Cardiac muscle cell (in vitro differentiated cells and primary cell): ENCODE measurements around the gene FGGY. TPM values are rescaled to one million over a fixed set of nuclear protein-coding genes. Genes with fewer than 3 reads are reported as not detected.

Source experiments
- DNase-seq, 2 donors: peaks; one replicate each; pipeline versions ENCODE4 v3.0.0 to v3.0.0-alpha.2; 2010 to 2017; ENCODE audit warnings: low read depth in 1 of 2, low spot score in 1 of 2
- H3K27ac ChIP-seq: fragments of 200-600 bp; sonication (generic); 2 replicates; pipeline ENCODE4 v1.5.1; 2016
- H3K27me3 ChIP-seq: fragments of 200-600 bp; sonication (generic); 2 replicates; pipeline ENCODE4 v1.6.0; 2016; ENCODE audit warnings: control low read depth
- H3K36me3 ChIP-seq: fragments of 200-600 bp; sonication (generic); 2 replicates; pipeline ENCODE4 v1.5.1; 2016; ENCODE audit warnings: control low read depth
- H3K4me1 ChIP-seq: fragments of 200-600 bp; sonication (generic); 2 replicates; pipeline ENCODE4 v1.8.1; 2017; ENCODE audit warnings: low read depth, mild to moderate bottlenecking, mixed run types
- H3K4me3 ChIP-seq: fragments of 200-600 bp; sonication (generic); 2 replicates; pipeline ENCODE4 v1.5.1; 2016; ENCODE audit warnings: mild to moderate bottlenecking
- H3K9me3 ChIP-seq: fragments of 200-600 bp; sonication (generic); 2 replicates; pipeline ENCODE4 v1.5.1; 2017; ENCODE audit warnings: low read depth, mild to moderate bottlenecking, control low read depth
- CTCF ChIP-seq: IDR thresholded peaks from 2 replicates; pipeline ENCODE4 v1.5.1; 2012; ENCODE audit warnings: low read depth, mild to moderate bottlenecking, low read length
- polyA plus RNA-seq: library from polyadenylated mRNA; unstranded; fragments of >200 nt; fragmentation: Nextera tagmentation; extraction: Ambion mirVana; gene quantifications from 2 replicates; pipeline ENCODE4 v1.2.1, GENCODE V29; 2016
- total RNA-seq: library from RNA; depleted of rRNA; stranded (reverse); fragments of >200 nt; gene quantifications from 2 replicates; pipeline ENCODE4 v1.2.3, GENCODE V29; 2016

The FGGY gene
- total and polyA plus RNA-seq, 2 experiments from 2014 or later, result 9.8 to 14.5 TPM

- Histone ChIP-seq H3K9me3 (no peaks in the 10 kb centered on the region), H3K27ac (no peak overlapping the region), H3K4me3 (no peak overlapping the region), H3K27me3 (no peaks in the 10 kb centered on the region), H3K36me3 (no peaks in the 10 kb centered on the region), H3K4me1 (no peaks in the 10 kb centered on the region)
- peak in 1 of 2 donors; percentile 13 for DNase-seq
- no peak for TF ChIP-seq CTCF
Measured at GRCh38 chr1:59342801-59343575, 46.1 kb downstream of the FGGY start.

GRCh38 chr1:59343576-59343840 lies 46.6 kb downstream of the FGGY start:
- no peaks in the 10 kb centered on the region for H3K27me3 ChIP-seq
- H3K27ac ChIP-seq, result no peak overlapping the region
- no peak for TF ChIP-seq CTCF
- DNase-seq, result no peak
- no peaks in the 10 kb centered on the region for H3K36me3 ChIP-seq
- H3K4me1 ChIP-seq, result no peaks in the 10 kb centered on the region
- no peaks in the 10 kb centered on the region for H3K9me3 ChIP-seq
- no peak overlapping the region for H3K4me3 ChIP-seq

- no peaks in the 10 kb centered on the region for H3K4me1 ChIP-seq
- no peaks in the 10 kb centered on the region for H3K36me3 ChIP-seq
- TF ChIP-seq CTCF, result no peak
- H3K4me3 ChIP-seq, result no peak overlapping the region
- no peak overlapping the region for H3K27ac ChIP-seq
- no peaks in the 10 kb centered on the region for H3K27me3 ChIP-seq
- DNase-seq, result no peak
- H3K9me3 ChIP-seq, result no peaks in the 10 kb centered on the region
Measured at GRCh38 chr1:59345221-59345620, 48.3 kb downstream of the FGGY start.

GRCh38 chr1:59346429-59346828 lies 49.5 kb downstream of the FGGY start:
- Histone ChIP-seq H3K4me3 (no peak overlapping the region), H3K4me1 (no peaks in the 10 kb centered on the region), H3K27ac (no peak overlapping the region), H3K9me3 (no peaks in the 10 kb centered on the region), H3K27me3 (no peaks in the 10 kb centered on the region), H3K36me3 (no peaks in the 10 kb centered on the region)
- no peak for DNase-seq
- TF ChIP-seq CTCF, result no peak

- DNase-seq, result no peak
- Histone ChIP-seq H3K36me3 (no peaks in the 10 kb centered on the region), H3K4me3 (no peak overlapping the region), H3K27me3 (no peaks in the 10 kb centered on the region), H3K27ac (no peak overlapping the region), H3K4me1 (no peaks in the 10 kb centered on the region), H3K9me3 (no peaks in the 10 kb centered on the region)
- no peak for TF ChIP-seq CTCF
Measured at GRCh38 chr1:59349101-59349500, 52.2 kb downstream of the FGGY start.

GRCh38 chr1:59350521-59350920 lies 53.6 kb downstream of the FGGY start:
- no peak overlapping the region for H3K27ac ChIP-seq
- H3K36me3 ChIP-seq, result no peaks in the 10 kb centered on the region
- H3K9me3 ChIP-seq, result no peaks in the 10 kb centered on the region
- H3K4me3 ChIP-seq, result no peak overlapping the region
- peak in 1 of 2 donors; percentile 11 for DNase-seq
- H3K27me3 ChIP-seq, result no peaks in the 10 kb centered on the region
- no peaks in the 10 kb centered on the region for H3K4me1 ChIP-seq
- no peak for TF ChIP-seq CTCF
